OCI-LY3 (cell line): ENCODE results near the gene ALOXE3.

Experiments used
- EZH2phosphoT487 ChIP-seq: fragments of 200-600 bp; shearing (Covaris generic); IDR thresholded peaks from 2 replicates; pipeline ENCODE4 v1.6.1; 2018; ENCODE audit warnings: antibody characterized with exemption, mixed run types, low read depth
- TF ChIP-seq, protein P1 (sequence below): fragments of 200-600, 300-600 bp; sonication (generic); IDR thresholded peaks from 2 replicates; pipeline ENCODE4 v1.5.1; 2014; ENCODE audit warnings: antibody characterized with exemption, low read length, low read depth

DNA sequence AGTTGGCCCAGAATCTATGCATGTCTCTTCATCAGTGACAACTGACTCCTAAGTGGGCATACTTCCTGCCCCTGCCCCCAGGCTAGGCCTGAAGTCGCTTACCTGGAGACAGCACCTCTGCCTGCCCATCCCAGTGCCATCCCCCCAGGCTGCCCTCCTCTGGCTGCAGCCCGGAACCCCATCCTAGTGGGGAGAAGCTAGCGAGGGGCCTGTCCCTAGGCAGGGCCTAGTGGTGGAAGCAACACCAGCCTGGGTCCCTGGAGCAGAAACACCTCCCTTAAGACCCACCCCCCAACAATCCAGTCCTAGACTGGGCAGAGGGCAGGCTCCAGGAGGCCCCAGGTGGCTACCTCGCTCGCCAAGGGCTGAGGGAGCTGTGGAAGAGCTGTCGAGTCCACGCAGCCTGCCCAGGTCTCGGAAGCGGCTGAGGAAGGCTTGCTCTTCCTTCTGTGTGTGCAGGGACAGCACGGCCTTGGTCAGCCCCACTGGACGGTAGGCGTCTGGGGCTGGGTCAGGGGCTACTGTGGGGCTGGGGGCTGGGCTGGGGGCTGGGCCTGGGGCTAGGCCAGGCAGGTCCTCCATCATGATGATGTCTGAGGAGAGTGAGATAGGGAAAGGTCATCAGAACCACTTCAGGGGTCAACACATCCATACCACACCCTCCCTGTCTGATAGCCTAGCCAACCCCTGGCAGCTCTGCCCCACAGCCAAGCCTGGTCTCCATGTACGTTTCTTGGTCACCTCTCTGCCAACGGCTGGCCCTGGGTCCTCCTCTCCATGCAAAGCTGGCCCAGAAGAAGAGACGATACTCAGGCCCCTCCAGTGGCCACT, 26.3 kb upstream of the ALOXE3 start:
- TF ChIP-seq, protein P1, sequence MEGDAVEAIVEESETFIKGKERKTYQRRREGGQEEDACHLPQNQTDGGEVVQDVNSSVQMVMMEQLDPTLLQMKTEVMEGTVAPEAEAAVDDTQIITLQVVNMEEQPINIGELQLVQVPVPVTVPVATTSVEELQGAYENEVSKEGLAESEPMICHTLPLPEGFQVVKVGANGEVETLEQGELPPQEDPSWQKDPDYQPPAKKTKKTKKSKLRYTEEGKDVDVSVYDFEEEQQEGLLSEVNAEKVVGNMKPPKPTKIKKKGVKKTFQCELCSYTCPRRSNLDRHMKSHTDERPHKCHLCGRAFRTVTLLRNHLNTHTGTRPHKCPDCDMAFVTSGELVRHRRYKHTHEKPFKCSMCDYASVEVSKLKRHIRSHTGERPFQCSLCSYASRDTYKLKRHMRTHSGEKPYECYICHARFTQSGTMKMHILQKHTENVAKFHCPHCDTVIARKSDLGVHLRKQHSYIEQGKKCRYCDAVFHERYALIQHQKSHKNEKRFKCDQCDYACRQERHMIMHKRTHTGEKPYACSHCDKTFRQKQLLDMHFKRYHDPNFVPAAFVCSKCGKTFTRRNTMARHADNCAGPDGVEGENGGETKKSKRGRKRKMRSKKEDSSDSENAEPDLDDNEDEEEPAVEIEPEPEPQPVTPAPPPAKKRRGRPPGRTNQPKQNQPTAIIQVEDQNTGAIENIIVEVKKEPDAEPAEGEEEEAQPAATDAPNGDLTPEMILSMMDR, result no peak
- no peak for TF ChIP-seq EZH2phosphoT487
